Liver (tissue), 9 donors: ENCODE data around the gene ATF1. TPM values are rescaled to one million over a fixed set of nuclear protein-coding genes. Genes with fewer than 3 reads are reported as not detected.
"Not testable (repeated sequence)": the region's sequence is repeated elsewhere in the genome, so short reads cannot be mapped to it uniquely, and the experiment has no call there.

Experiments used
- DNase-seq: peaks from one replicate; pipeline ENCODE4 v3.0.0-alpha.2; 2017; ENCODE audit warnings: low spot score
- H3K27ac ChIP-seq, 2 donors: one replicate each; pipeline ENCODE4 v1.7.0; 2013; ENCODE audit warnings: inconsistent platforms in 2 of 2, low read length in 2 of 2, control low read depth in 1 of 2, low read depth in 1 of 2, mild to moderate bottlenecking in 1 of 2
- H3K27me3 ChIP-seq, 4 donors: one replicate each; pipeline versions ENCODE4 v1.6.1 to v1.7.0; 2013; ENCODE audit warnings: low read length in 3 of 4, inconsistent platforms in 1 of 4, mild to moderate bottlenecking in 1 of 4, moderate library complexity in 1 of 4; ENCODE audit not compliant: control insufficient read depth in 4 of 4, insufficient read depth in 4 of 4
- H3K36me3 ChIP-seq, 4 donors: one replicate each; pipeline versions ENCODE4 v1.6.1 to v1.7.0; 2013; ENCODE audit warnings: low read length in 3 of 4, mild to moderate bottlenecking in 3 of 4, low read depth in 1 of 4, moderate library complexity in 1 of 4; ENCODE audit not compliant: control insufficient read depth in 4 of 4, insufficient read depth in 3 of 4
- H3K4me1 ChIP-seq, 4 donors: one replicate each; pipeline versions ENCODE4 v1.6.1 to v1.7.0; 2013; ENCODE audit warnings: low read length in 3 of 4, mild to moderate bottlenecking in 3 of 4, moderate library complexity in 1 of 4; ENCODE audit not compliant: control insufficient read depth in 4 of 4, insufficient read depth in 4 of 4
- H3K4me3 ChIP-seq, 3 donors: one replicate each; pipeline versions ENCODE4 v1.6.1 to v1.7.0; 2013; ENCODE audit warnings: low read length in 3 of 3, control low read depth in 1 of 3, low read depth in 1 of 3, mild to moderate bottlenecking in 1 of 3
- H3K9ac ChIP-seq, 2 donors: one replicate each; pipeline ENCODE4 v1.7.0; 2013; ENCODE audit warnings: low read length in 2 of 2, mild to moderate bottlenecking in 2 of 2, moderate library complexity in 2 of 2, control low read depth in 1 of 2, low read depth in 1 of 2
- H3K9me3 ChIP-seq, 4 donors: one replicate each; pipeline versions ENCODE4 v1.6.1 to v1.7.0; 2013; ENCODE audit warnings: low read length in 3 of 4; ENCODE audit not compliant: control insufficient read depth in 4 of 4
- CTCF ChIP-seq: fragments of 150-350 bp; IDR thresholded peaks from 2 replicates; pipeline ENCODE4 v1.5.1; 2017; ENCODE audit warnings: improper control_type of control experiment, low read depth, low read length; ENCODE audit not compliant: missing input control
- EGR1 ChIP-seq, 2 donors: IDR thresholded peaks; 2 replicates each; pipeline ENCODE4 v1.6.1; 2016 to 2018; ENCODE audit warnings: antibody characterized with exemption in 2 of 2, low read depth in 2 of 2
- FOXA1 ChIP-seq: IDR thresholded peaks from 2 replicates; pipeline ENCODE4 v1.6.1; 2016; ENCODE audit warnings: antibody characterized with exemption
- FOXA2 ChIP-seq: IDR thresholded peaks from 2 replicates; pipeline ENCODE4 v1.6.1; 2016; ENCODE audit warnings: antibody characterized with exemption
- HNF4A ChIP-seq, 2 donors: conservative IDR thresholded peaks; 2 replicates each; pipeline ENCODE4 v1.6.1; 2016; ENCODE audit warnings: antibody characterized with exemption in 2 of 2, mild to moderate bottlenecking in 2 of 2
- HNF4G ChIP-seq: IDR thresholded peaks from 2 replicates; pipeline ENCODE4 v1.6.1; 2016; ENCODE audit warnings: antibody characterized with exemption
- JUND ChIP-seq, 2 donors: IDR thresholded peaks; 2 replicates each; pipeline ENCODE4 v1.6.1; 2016; ENCODE audit warnings: antibody characterized with exemption in 2 of 2
- NR2F2 ChIP-seq: IDR thresholded peaks from 2 replicates; pipeline ENCODE4 v1.6.1; 2016; ENCODE audit warnings: antibody characterized with exemption
- RAD21 ChIP-seq, 2 donors: IDR thresholded peaks; 2 replicates each; pipeline ENCODE4 v1.6.1; 2016; ENCODE audit warnings: antibody characterized with exemption in 2 of 2, mild to moderate bottlenecking in 2 of 2
- RXRA ChIP-seq, 2 donors: IDR thresholded peaks; 2 replicates each; pipeline ENCODE4 v1.6.1; 2017 to 2018; ENCODE audit warnings: antibody characterized with exemption in 2 of 2, mild to moderate bottlenecking in 1 of 2
- SP1 ChIP-seq: IDR thresholded peaks from 2 replicates; pipeline ENCODE4 v1.6.1; 2018; ENCODE audit warnings: antibody characterized with exemption, mild to moderate bottlenecking
- TAF1 ChIP-seq: conservative IDR thresholded peaks from 2 replicates; pipeline ENCODE4 v1.6.1; 2016; ENCODE audit warnings: antibody characterized with exemption, mild to moderate bottlenecking
- YY1 ChIP-seq: IDR thresholded peaks from 2 replicates; pipeline ENCODE4 v1.6.1; 2016; ENCODE audit warnings: antibody characterized with exemption, mild to moderate bottlenecking
- WGBS: extraction: QIAGEN DNeasy Blood & Tissue Kit; methylation state at CpG from one replicate; pipeline ENCODE4 v1.1.7; 2013; 5-methylcytosine and 5-hydroxymethylcytosine counted together
- polyA plus RNA-seq, 2 donors: library from polyadenylated mRNA; stranded (reverse) in 1 of 2; unstranded in 1 of 2; fragments of 200-250 nt in 1 of 2; fragments of >200 nt in 1 of 2; fragmentation: Nextera tagmentation in 1 of 2; extraction: Ambion mirVana in 1 of 2; gene quantifications; one replicate each; pipeline versions ENCODE4 v1.2.1 to v1.2.3, GENCODE V29; 2013 to 2015
- total RNA-seq, 2 donors: library from RNA; depleted of rRNA; stranded (reverse); fragments of >200 nt; gene quantifications; one replicate each; pipeline ENCODE4 v1.2.3, GENCODE V29; 2014
- TF ChIP-seq, protein P1 (sequence below): IDR thresholded peaks from 2 replicates; pipeline ENCODE4 v1.6.1; 2016; ENCODE audit warnings: antibody characterized with exemption
- TF ChIP-seq, protein P2 (sequence below): IDR thresholded peaks from 2 replicates; pipeline ENCODE4 v1.6.1; 2016; ENCODE audit warnings: antibody characterized with exemption
- TF ChIP-seq, protein P3 (sequence below): IDR thresholded peaks from 2 replicates; pipeline ENCODE4 v1.6.1; 2016; ENCODE audit warnings: antibody characterized with exemption
- TF ChIP-seq, protein P4 (sequence below): IDR thresholded peaks from 2 replicates; pipeline ENCODE4 v1.6.1; 2016; ENCODE audit warnings: antibody characterized with exemption, mild to moderate bottlenecking
- donor health status: healthy.
- donor health status: healthy.
- donor health status: healthy.
- donor health status: healthy.
- donor health status: healthy.

Gene ATF1
- total and polyA plus RNA-seq, 4 donors, result 6.3 to 17.0 (median 8.3) TPM

- TF ChIP-seq, protein P1, sequence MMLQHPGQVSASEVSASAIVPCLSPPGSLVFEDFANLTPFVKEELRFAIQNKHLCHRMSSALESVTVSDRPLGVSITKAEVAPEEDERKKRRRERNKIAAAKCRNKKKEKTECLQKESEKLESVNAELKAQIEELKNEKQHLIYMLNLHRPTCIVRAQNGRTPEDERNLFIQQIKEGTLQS, result no peak
- no peak for TF ChIP-seq HNF4G
- TF ChIP-seq, protein P2, sequence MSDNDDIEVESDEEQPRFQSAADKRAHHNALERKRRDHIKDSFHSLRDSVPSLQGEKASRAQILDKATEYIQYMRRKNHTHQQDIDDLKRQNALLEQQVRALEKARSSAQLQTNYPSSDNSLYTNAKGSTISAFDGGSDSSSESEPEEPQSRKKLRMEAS, result no peak
- no peak for DNase-seq
- H3K9me3 ChIP-seq, result peaks cover 0 to 7% (median 4%) of the 10 kb centered on the region in 4 donors
- H3K4me1 ChIP-seq, result no peaks in the 10 kb centered on the region
- H3K27ac ChIP-seq, result no peak overlapping the region
- 96% methylated on average over 2 of the region's 2 CpGs for WGBS
- no peak overlapping the region for H3K4me3 ChIP-seq
- H3K9ac ChIP-seq, result no peak overlapping the region
- H3K36me3 ChIP-seq, result peaks cover 2 to 22% (median 19%) of the 10 kb centered on the region in 4 donors
- no peaks in the 10 kb centered on the region for H3K27me3 ChIP-seq
Observed at GRCh38 chr12:50803230-50803875, 39.5 kb downstream of the ATF1 start.

GRCh38 chr12:50806176-50806575 lies 42.3 kb downstream of the ATF1 start:
- H3K36me3 ChIP-seq, result peaks cover 7 to 15% (median 9%) of the 10 kb centered on the region in 4 donors
- no peak for TF ChIP-seq NR2F2
- TF ChIP-seq, protein P2, result no peak
- no peak for TF ChIP-seq HNF4A (conservative IDR thresholded peaks at IDR 0.05)
- TF ChIP-seq, protein P1, result no peak
- no peak for TF ChIP-seq SP1
- TF ChIP-seq, protein P3, sequence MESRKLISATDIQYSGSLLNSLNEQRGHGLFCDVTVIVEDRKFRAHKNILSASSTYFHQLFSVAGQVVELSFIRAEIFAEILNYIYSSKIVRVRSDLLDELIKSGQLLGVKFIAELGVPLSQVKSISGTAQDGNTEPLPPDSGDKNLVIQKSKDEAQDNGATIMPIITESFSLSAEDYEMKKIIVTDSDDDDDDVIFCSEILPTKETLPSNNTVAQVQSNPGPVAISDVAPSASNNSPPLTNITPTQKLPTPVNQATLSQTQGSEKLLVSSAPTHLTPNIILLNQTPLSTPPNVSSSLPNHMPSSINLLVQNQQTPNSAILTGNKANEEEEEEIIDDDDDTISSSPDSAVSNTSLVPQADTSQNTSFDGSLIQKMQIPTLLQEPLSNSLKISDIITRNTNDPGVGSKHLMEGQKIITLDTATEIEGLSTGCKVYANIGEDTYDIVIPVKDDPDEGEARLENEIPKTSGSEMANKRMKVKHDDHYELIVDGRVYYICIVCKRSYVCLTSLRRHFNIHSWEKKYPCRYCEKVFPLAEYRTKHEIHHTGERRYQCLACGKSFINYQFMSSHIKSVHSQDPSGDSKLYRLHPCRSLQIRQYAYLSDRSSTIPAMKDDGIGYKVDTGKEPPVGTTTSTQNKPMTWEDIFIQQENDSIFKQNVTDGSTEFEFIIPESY, result no peak
- TF ChIP-seq TAF1, result no peak
- TF ChIP-seq, protein P4, sequence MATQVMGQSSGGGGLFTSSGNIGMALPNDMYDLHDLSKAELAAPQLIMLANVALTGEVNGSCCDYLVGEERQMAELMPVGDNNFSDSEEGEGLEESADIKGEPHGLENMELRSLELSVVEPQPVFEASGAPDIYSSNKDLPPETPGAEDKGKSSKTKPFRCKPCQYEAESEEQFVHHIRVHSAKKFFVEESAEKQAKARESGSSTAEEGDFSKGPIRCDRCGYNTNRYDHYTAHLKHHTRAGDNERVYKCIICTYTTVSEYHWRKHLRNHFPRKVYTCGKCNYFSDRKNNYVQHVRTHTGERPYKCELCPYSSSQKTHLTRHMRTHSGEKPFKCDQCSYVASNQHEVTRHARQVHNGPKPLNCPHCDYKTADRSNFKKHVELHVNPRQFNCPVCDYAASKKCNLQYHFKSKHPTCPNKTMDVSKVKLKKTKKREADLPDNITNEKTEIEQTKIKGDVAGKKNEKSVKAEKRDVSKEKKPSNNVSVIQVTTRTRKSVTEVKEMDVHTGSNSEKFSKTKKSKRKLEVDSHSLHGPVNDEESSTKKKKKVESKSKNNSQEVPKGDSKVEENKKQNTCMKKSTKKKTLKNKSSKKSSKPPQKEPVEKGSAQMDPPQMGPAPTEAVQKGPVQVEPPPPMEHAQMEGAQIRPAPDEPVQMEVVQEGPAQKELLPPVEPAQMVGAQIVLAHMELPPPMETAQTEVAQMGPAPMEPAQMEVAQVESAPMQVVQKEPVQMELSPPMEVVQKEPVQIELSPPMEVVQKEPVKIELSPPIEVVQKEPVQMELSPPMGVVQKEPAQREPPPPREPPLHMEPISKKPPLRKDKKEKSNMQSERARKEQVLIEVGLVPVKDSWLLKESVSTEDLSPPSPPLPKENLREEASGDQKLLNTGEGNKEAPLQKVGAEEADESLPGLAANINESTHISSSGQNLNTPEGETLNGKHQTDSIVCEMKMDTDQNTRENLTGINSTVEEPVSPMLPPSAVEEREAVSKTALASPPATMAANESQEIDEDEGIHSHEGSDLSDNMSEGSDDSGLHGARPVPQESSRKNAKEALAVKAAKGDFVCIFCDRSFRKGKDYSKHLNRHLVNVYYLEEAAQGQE, result no peak
- TF ChIP-seq FOXA1, result no peak
- no peak for TF ChIP-seq JUND (IDR thresholded peaks at IDR 0.05)
- TF ChIP-seq CTCF, result no peak
- no peak for TF ChIP-seq RAD21 (IDR thresholded peaks at IDR 0.05)
- TF ChIP-seq FOXA2, result no peak
- TF ChIP-seq RXRA (IDR thresholded peaks at IDR 0.05), result no peak
- TF ChIP-seq HNF4G, result no peak
- TF ChIP-seq YY1, result no peak
- TF ChIP-seq EGR1 (IDR thresholded peaks at IDR 0.05; ENCODE audit: low read depth in 2 of 2), result no peak
- H3K9ac ChIP-seq, result no peak overlapping the region
- H3K27ac ChIP-seq, result no peak overlapping the region
- WGBS, result 96% methylated on average over 4 of the region's 4 CpGs
- DNase-seq, result no peak
- H3K4me1 ChIP-seq, result no peaks in the 10 kb centered on the region
- no peak overlapping the region for H3K4me3 ChIP-seq
- no peaks in the 10 kb centered on the region for H3K9me3 ChIP-seq
- no peaks in the 10 kb centered on the region for H3K27me3 ChIP-seq

GRCh38 chr12:50809131-50809530 lies 45.2 kb downstream of the ATF1 start:
- 97% methylated on average over 4 of the region's 4 CpGs for WGBS
- not testable (repeated sequence) for H3K9ac ChIP-seq, H3K9me3 ChIP-seq, H3K27ac ChIP-seq, H3K27me3 ChIP-seq, H3K4me3 ChIP-seq, H3K4me1 ChIP-seq, DNase-seq
- peaks cover 7 to 24% (median 15%) of the 10 kb centered on the region in 4 donors for H3K36me3 ChIP-seq
